Osteoblast (primary cell): Measurements from ENCODE around the gene COL23A1. TPM values are rescaled to one million over a fixed set of nuclear protein-coding genes. Genes with fewer than 3 reads are reported as not detected.

Experiments used
- DNase-seq: peaks from one replicate; pipeline ENCODE4 v3.0.0; 2011; ENCODE audit warnings: low spot score, mixed read lengths; ENCODE audit not compliant: insufficient read length; ENCODE audit errors: missing footprints
- H2AFZ ChIP-seq: 2 replicates; pipeline ENCODE4 v1.6.0; 2011; ENCODE audit warnings: mild to moderate bottlenecking, low read length
- H3K27ac ChIP-seq: 2 replicates; pipeline ENCODE4 v1.5.1; 2011; ENCODE audit warnings: mild to moderate bottlenecking, low read depth, low read length, moderate library complexity
- H3K27me3 ChIP-seq: 2 replicates; pipeline ENCODE4 v1.6.0; 2012; ENCODE audit warnings: mild to moderate bottlenecking, control low read depth, inconsistent platforms, low read length, moderate library complexity; ENCODE audit not compliant: insufficient read depth
- H3K36me3 ChIP-seq: 2 replicates; pipeline ENCODE4 v1.5.1; 2011; ENCODE audit warnings: mild to moderate bottlenecking, low read length, control low read depth, moderate library complexity; ENCODE audit not compliant: insufficient read depth
- H3K4me1 ChIP-seq: 2 replicates; pipeline ENCODE4 v1.5.1; 2011; ENCODE audit warnings: mild to moderate bottlenecking, low read length, control low read depth, moderate library complexity; ENCODE audit not compliant: insufficient read depth
- H3K4me2 ChIP-seq: 2 replicates; pipeline ENCODE4 v1.6.0; 2011; ENCODE audit warnings: mild to moderate bottlenecking, low read length; ENCODE audit not compliant: insufficient read depth
- H3K4me3 ChIP-seq: fragments of 200-600 bp; sonication (generic); 3 replicates; pipeline ENCODE4 v1.5.1; 2012; ENCODE audit warnings: mild to moderate bottlenecking, low read length, inconsistent platforms; ENCODE audit not compliant: insufficient read depth
- H3K79me2 ChIP-seq: 2 replicates; pipeline ENCODE4 v1.6.0; 2012; ENCODE audit warnings: mild to moderate bottlenecking, low read length, control low read depth, inconsistent platforms; ENCODE audit not compliant: insufficient read depth
- H3K9me3 ChIP-seq: 2 replicates; pipeline ENCODE4 v1.5.1; 2011; ENCODE audit warnings: low read depth, low read length, control low read depth
- H4K20me1 ChIP-seq: 2 replicates; pipeline ENCODE4 v1.6.0; 2012; ENCODE audit warnings: mild to moderate bottlenecking, low read length, control low read depth; ENCODE audit not compliant: insufficient read depth
- total RNA-seq: library from RNA; depleted of rRNA; stranded (reverse); fragments of >200 nt; gene quantifications from 2 replicates; pipeline ENCODE4 v1.2.3, GENCODE V29; 2012
- TF ChIP-seq, protein P1 (sequence below): IDR thresholded peaks from 2 replicates; pipeline ENCODE4 v1.5.1; 2011; ENCODE audit warnings: mild to moderate bottlenecking, low read depth, low read length, moderate library complexity; ENCODE audit errors: extremely low read depth

COL23A1 gene
- total RNA-seq, 1 donor: under 0.01 TPM

DNA sequence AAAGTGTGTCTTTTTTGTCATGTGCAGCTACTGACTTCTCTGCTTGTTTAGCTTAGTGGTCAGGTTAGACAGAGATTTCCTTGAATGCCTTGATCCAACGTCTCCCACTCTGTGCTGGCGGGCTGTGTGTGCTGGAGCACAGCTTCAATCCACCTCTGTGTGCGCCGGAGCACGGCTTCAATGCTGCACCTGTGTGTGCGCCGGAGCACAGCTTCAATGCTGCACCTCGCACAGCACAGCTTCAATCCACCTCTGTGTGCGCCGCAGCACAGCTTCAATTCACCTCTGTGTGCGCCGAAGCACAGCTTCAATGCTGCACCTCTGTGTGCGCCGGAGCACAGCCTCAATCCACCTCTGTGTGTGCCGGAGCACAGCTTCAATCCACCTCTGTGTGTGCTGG, 288.6 kb downstream of the COL23A1 start:
- no peaks in the 10 kb centered on the region for H3K27me3 ChIP-seq
- DNase-seq: no peak

DNA sequence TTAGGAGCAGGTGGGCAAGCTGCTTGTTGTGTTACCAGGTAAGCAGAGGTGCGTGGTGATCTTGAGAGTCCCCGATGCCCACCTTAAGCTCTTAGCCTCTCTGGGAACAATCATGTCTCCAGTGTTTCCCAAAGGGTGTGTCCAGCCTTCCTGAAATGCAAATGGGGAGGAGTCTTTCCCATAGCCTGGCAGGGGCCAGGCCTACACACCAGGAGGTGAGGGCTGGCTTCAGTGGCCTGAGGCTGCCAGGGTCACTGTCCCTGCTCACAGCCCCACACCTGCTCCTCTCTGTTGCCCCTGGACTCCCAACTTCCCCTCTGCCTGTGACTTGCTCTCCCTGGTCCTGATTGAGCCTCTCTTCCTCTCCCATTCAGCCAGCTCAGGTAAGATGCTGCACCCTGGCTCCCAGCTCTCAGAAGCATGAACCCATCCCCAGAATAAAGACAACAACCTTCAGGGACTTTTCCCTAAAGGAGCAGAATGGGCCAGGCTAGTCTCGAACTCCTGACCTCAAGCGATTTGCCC, 291.8 kb downstream of the COL23A1 start:
- Histone ChIP-seq H3K4me1 (no peaks in the 10 kb centered on the region), H3K4me3 (no peak overlapping the region), H3K36me3 (no peaks in the 10 kb centered on the region), H4K20me1 (no peaks in the 10 kb centered on the region), H3K79me2 (no peaks in the 10 kb centered on the region), H3K27me3 (no peaks in the 10 kb centered on the region), H3K9me3 (no peaks in the 10 kb centered on the region), H3K4me2 (no peak overlapping the region), H2AFZ (no peak overlapping the region), H3K27ac (no peak overlapping the region)
- DNase-seq: peak; percentile 62
- TF ChIP-seq, protein P1, sequence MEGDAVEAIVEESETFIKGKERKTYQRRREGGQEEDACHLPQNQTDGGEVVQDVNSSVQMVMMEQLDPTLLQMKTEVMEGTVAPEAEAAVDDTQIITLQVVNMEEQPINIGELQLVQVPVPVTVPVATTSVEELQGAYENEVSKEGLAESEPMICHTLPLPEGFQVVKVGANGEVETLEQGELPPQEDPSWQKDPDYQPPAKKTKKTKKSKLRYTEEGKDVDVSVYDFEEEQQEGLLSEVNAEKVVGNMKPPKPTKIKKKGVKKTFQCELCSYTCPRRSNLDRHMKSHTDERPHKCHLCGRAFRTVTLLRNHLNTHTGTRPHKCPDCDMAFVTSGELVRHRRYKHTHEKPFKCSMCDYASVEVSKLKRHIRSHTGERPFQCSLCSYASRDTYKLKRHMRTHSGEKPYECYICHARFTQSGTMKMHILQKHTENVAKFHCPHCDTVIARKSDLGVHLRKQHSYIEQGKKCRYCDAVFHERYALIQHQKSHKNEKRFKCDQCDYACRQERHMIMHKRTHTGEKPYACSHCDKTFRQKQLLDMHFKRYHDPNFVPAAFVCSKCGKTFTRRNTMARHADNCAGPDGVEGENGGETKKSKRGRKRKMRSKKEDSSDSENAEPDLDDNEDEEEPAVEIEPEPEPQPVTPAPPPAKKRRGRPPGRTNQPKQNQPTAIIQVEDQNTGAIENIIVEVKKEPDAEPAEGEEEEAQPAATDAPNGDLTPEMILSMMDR: no peak

More for the DNA sequence above, 288.6 kb downstream of the COL23A1 start:
- Histone ChIP-seq H3K4me2 (no peak overlapping the region), H3K27ac (no peak overlapping the region), H4K20me1 (no peaks in the 10 kb centered on the region), H3K4me1 (no peaks in the 10 kb centered on the region), H3K79me2 (no peaks in the 10 kb centered on the region), H2AFZ (no peak overlapping the region), H3K36me3 (no peaks in the 10 kb centered on the region), H3K4me3 (no peak overlapping the region), H3K9me3 (no peaks in the 10 kb centered on the region)
- TF ChIP-seq, protein P1: no peak

DNA sequence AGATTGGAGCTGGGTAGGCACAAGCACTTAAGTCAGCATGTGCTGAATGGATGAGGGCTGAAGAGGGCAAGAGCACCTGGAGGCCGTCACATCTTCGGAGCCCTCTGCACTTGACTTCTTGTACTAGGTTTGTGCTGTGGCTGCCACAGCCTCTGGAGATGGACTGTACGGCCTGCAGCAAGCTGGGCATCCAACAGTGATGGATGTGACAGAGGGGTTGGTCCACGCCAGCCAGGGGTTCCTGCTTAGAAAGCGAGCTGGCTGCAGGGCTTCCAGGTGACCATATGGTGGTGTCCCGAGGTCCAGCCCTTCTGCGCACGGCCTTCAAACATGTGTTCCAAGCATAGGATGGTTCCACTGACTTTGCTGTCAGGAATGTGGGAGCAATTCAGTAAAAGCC, 292.4 kb downstream of the COL23A1 start:
- Histone ChIP-seq H3K9me3 (no peaks in the 10 kb centered on the region), H2AFZ (no peak overlapping the region), H3K4me3 (no peak overlapping the region), H3K4me1 (no peaks in the 10 kb centered on the region), H3K79me2 (no peaks in the 10 kb centered on the region), H3K36me3 (no peaks in the 10 kb centered on the region), H3K4me2 (no peak overlapping the region), H4K20me1 (no peaks in the 10 kb centered on the region), H3K27me3 (no peaks in the 10 kb centered on the region), H3K27ac (no peak overlapping the region)
- DNase-seq: peak; percentile 45
- TF ChIP-seq, protein P1: no peak

DNA sequence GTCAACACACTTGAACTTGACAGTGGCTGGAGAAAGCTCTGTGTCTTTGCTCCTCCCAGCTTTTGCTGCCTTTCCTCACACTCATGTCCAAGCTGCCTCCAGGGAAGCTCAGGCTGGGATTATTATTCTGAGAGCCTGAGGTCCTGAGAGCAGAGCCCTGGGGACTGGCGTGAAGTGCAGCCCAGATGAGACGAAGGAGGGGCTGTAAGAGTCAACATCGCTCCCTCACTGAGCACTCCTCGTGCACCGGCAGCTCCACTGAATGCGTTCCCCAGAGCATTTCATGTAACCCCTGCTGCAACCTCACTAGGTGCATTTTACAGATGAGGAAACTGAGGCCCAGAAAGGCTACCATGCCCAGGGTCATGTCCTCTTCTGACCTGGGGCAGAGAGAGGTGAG, 294.1 kb downstream of the COL23A1 start:
- Histone ChIP-seq H3K4me3 (no peak overlapping the region), H2AFZ (no peak overlapping the region), H3K27me3 (no peaks in the 10 kb centered on the region), H4K20me1 (no peaks in the 10 kb centered on the region), H3K4me1 (no peaks in the 10 kb centered on the region), H3K4me2 (no peak overlapping the region), H3K27ac (no peak overlapping the region), H3K9me3 (no peaks in the 10 kb centered on the region), H3K79me2 (no peaks in the 10 kb centered on the region), H3K36me3 (no peaks in the 10 kb centered on the region)
- DNase-seq: peak; percentile 56
- TF ChIP-seq, protein P1: no peak
